ENCODE data around the gene HAVCR2.

- TF ChIP-seq ZNF580 (tag by site-specific recombination; IDR thresholded peaks at IDR 0.05) (no peak), ZNF398 (tag by site-specific recombination; IDR thresholded peaks at IDR 0.05) (no peak), SALL2 (tag by site-specific recombination; IDR thresholded peaks at IDR 0.05; ENCODE audit: borderline replicate concordance) (no peak), CTCF (tag by site-specific recombination; IDR thresholded peaks at IDR 0.05) (peak; percentile 33; the same call in 1 of the 2 replicates), ZNF830 (tag by site-specific recombination; IDR thresholded peaks at IDR 0.05; ENCODE audit: low read depth) (no peak), PATZ1 (tag by site-specific recombination; IDR thresholded peaks at IDR 0.05) (peak; percentile 44), ZNF274 (IDR thresholded peaks at IDR 0.05; ENCODE audit: low read length) (no peak), ZNF274 (tag by site-specific recombination; IDR thresholded peaks at IDR 0.05; ENCODE audit: borderline replicate concordance) (no peak), ATF2 (tag by site-specific recombination; IDR thresholded peaks at IDR 0.05; ENCODE audit: low read depth) (no peak), OSR2 (tag by site-specific recombination; IDR thresholded peaks at IDR 0.05) (no peak), ZNF510 (tag by site-specific recombination; IDR thresholded peaks at IDR 0.05; ENCODE audit: insufficient replicate concordance) (no peak)
These were observed 34.5 kb upstream of the HAVCR2 start for GRCh38 chr5:157143127-157143971.

Data from HEK293 (cell line).